ENCODE data around the gene VEGFD.

GRCh38 chrX:15311119-15311518 lies 73.1 kb downstream of the VEGFD start:
- TF ChIP-seq GATA2 (IDR thresholded peaks at IDR 0.05; ENCODE audit: low read depth, low read length) (no peak), GATA3 (IDR thresholded peaks at IDR 0.05; ENCODE audit: low read depth, low read length) (no peak)
